ENCODE results near the gene PPARD.

Gene PPARD

GRCh38 chr6:35469751-35470662 is 127.6 kb downstream of the PPARD start:
- DNase-seq (ENCODE audit: low spot score), result peak; percentile 19

GRCh38 chr6:35470663-35471120 is 128.3 kb downstream of the PPARD start:
- no peak for DNase-seq (ENCODE audit: low spot score)

- no peak for DNase-seq (ENCODE audit: low spot score)
Observed at GRCh38 chr6:35471836-35472345, 129.5 kb downstream of the PPARD start.

GRCh38 chr6:35473075-35473849 is 130.9 kb downstream of the PPARD start:
- no peak for DNase-seq (ENCODE audit: low spot score)

GRCh38 chr6:35473850-35474130 is 131.4 kb downstream of the PPARD start:
- no peak for DNase-seq (ENCODE audit: low spot score)

GRCh38 chr6:35474131-35474941 is 132.0 kb downstream of the PPARD start:
- DNase-seq (ENCODE audit: low spot score), result no peak

- no peak for DNase-seq (ENCODE audit: low spot score)
Observed at GRCh38 chr6:35474942-35475570, 132.7 kb downstream of the PPARD start.

GRCh38 chr6:35475573-35475972 is 133.2 kb downstream of the PPARD start:
- DNase-seq (ENCODE audit: low spot score), result no peak

- no peak for DNase-seq (ENCODE audit: low spot score)
Observed at GRCh38 chr6:35476004-35476403, 133.6 kb downstream of the PPARD start.

- DNase-seq (ENCODE audit: low spot score), result no peak
Observed at GRCh38 chr6:35477028-35477427, 134.7 kb downstream of the PPARD start.
